SK-N-MC (cell line): ENCODE data around the gene FOXRED2.

Experiments
- EZH2 ChIP-seq: fragments of 200-600 bp; sonication (generic); IDR thresholded peaks from one replicate; pipeline ENCODE4 v1.6.1; 2017; ENCODE audit warnings: antibody characterized with exemption
- FOXP2 ChIP-seq: optimal IDR thresholded peaks from 2 replicates; pipeline ENCODE3; 2011; ENCODE audit warnings: mild to moderate bottlenecking, moderate library complexity; ENCODE audit not compliant: insufficient read depth; ENCODE audit errors: extremely low read length, control extremely low read depth
- POLR2AphosphoS5 ChIP-seq: IDR thresholded peaks from 2 replicates; pipeline ENCODE4 v1.6.1; 2012; ENCODE audit warnings: mild to moderate bottlenecking, low read depth, low read length, borderline replicate concordance

DNA sequence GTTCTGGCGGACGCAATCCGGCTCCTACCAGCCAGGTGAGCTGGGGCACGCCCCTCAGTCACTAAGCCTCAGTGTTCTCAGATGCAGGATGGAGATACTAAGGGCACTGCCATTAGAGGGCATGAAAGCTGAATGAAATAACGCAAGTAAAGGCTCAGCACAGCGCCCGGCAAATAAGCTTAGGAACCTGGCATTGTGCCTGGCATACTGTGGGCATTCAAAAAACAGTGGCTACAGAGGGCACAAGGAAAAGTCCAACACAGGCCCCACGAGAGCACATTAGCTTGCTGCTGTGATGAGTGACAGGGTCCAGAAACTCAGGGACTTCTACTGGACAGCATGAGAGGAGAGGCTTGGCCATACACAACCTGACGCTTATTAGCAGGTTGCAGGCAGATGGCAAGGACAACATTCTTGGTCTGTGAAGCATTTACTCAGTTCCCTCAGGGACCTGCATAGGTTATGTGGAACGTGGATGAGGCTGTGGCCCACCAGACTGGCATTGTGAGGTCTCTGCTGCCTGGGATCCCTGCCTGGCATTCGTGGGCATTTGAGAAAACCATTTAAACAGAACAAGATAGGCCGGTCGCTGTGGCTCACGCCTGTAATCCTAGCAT is 37.6 kb downstream of the FOXRED2 start:
- TF ChIP-seq POLR2AphosphoS5 (no peak), EZH2 (no peak), FOXP2 (no peak)
